ENCODE results near the gene TRERF1. TPM values are rescaled to one million over a fixed set of nuclear protein-coding genes. Genes with fewer than 3 reads are reported as not detected.

Gene TRERF1
- total and polyA plus RNA-seq, 2 of the 4 experiments (the other 2 are of a cell fraction) = 6.3 to 9.9 TPM

DNA sequence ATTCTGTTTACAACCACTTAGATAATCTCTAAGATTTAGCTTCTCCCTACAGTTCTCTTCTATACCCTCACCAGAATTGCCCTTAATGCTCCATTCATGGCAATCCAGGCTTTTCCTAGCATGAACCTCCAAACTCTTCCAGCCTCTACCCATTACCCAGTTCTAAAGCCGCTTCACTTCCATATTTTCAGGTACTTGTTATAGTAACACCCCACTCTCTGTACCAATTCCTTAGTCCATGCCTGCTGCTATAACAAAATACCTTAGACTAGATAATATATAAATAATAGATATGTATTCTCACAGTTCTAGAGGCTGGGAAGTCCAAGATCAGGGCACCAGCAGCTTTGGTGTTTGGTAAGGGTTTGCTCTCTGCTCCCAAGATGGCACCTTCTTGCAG is 16.5 kb upstream of the TRERF1 start:
- DNase-seq (no peak), ATAC-seq (ENCODE audit: low read depth) (no peak)
- dilution Hi-C loops (cut with HindIII; ENCODE audit: low sequenced_read_pairs, unreplicated experiment) = no loop called here
- Histone ChIP-seq H3K4me1 (ENCODE audit: control insufficient read depth, insufficient read depth, low read length) (no peaks in the 10 kb centered on the region), H3K27ac (ENCODE audit: insufficient read depth, low read length) (no peak overlapping the region), H3K56ac (ENCODE audit: extremely low read depth, insufficient read depth, low read length) (no peak overlapping the region), H2BK20ac (ENCODE audit: low read depth, low read length) (no peak overlapping the region), H3K36me3 (ENCODE audit: control insufficient read depth, insufficient read depth, low read length) (no peaks in the 10 kb centered on the region), H4K20me1 (ENCODE audit: insufficient read depth, low read length) (no peaks in the 10 kb centered on the region), H2BK120ac (ENCODE audit: low read depth, low read length) (no peak overlapping the region), H4K91ac (ENCODE audit: insufficient read depth, low read depth, low read length) (no peak overlapping the region), H4K5ac (ENCODE audit: low read depth, low read length) (no peak overlapping the region), H3K4me3 (ENCODE audit: insufficient read depth, low read depth, low read length) (no peak overlapping the region), H3K79me1 (ENCODE audit: low read depth in 1 of 2, low read length in 2 of 2) (no peaks in the 10 kb centered on the region), H3K9me3 (ENCODE audit: control insufficient read depth, insufficient read depth, low read length) (peaks cover 12% of the 10 kb centered on the region), H4K8ac (ENCODE audit: low read depth in 2 of 2, low read length in 2 of 2) (no peak overlapping the region), H2AK5ac (ENCODE audit: low read depth, low read length) (no peak overlapping the region), H2AFZ (replicated peaks; ENCODE audit: low read length, poor library complexity) (no peak overlapping the region), H3K9ac (ENCODE audit: low read depth, low read length) (no peak overlapping the region), H3K14ac (replicated peaks; ENCODE audit: low read depth, low read length) (no peak overlapping the region), H2BK5ac (ENCODE audit: low read depth, low read length, poor library complexity, severe bottlenecking) (no peak overlapping the region), H2AK9ac (replicated peaks; ENCODE audit: low read depth, low read length, poor library complexity) (no peak overlapping the region), H3K4ac (ENCODE audit: low read depth, low read length) (no peak overlapping the region), H3K4me2 (ENCODE audit: low read depth, low read length) (no peak overlapping the region), H3K23ac (ENCODE audit: low read depth, low read length) (no peak overlapping the region), H2BK15ac (ENCODE audit: low read depth, low read length) (no peak overlapping the region), H3K9me1 (ENCODE audit: insufficient read depth, low read length) (no peaks in the 10 kb centered on the region), H3K18ac (ENCODE audit: low read depth, low read length) (no peak overlapping the region), H3K27me3 (ENCODE audit: control insufficient read depth, insufficient read depth, low read length) (no peaks in the 10 kb centered on the region)
- ChIA-PET POLR2A (ENCODE audit: unreplicated experiment) (no interaction called here), CTCF (interaction anchor here (0.9 kb wide), 1 partner anchor 26 kb away, joined by 4 read pairs; no protein-coding TSS in a partner anchor)
- in situ Hi-C loops (cut with MboI; ENCODE audit: low sequenced_read_pairs) = no loop called here
- TF ChIP-seq MAZ (IDR thresholded peaks at IDR 0.05; ENCODE audit: borderline replicate concordance, low read depth, low read length) = no peak
- TF ChIP-seq MAFK (IDR thresholded peaks at IDR 0.05; ENCODE audit: low read depth, low read length) = no peak
- no peak for TF ChIP-seq FOS (IDR thresholded peaks at IDR 0.05; ENCODE audit: low read depth, low read length)
- TF ChIP-seq, protein P1, sequence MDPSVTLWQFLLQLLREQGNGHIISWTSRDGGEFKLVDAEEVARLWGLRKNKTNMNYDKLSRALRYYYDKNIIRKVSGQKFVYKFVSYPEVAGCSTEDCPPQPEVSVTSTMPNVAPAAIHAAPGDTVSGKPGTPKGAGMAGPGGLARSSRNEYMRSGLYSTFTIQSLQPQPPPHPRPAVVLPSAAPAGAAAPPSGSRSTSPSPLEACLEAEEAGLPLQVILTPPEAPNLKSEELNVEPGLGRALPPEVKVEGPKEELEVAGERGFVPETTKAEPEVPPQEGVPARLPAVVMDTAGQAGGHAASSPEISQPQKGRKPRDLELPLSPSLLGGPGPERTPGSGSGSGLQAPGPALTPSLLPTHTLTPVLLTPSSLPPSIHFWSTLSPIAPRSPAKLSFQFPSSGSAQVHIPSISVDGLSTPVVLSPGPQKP (IDR thresholded peaks at IDR 0.05; ENCODE audit: borderline replicate concordance, low read depth, low read length) = no peak
- no peak for TF ChIP-seq CEBPB (IDR thresholded peaks at IDR 0.05; ENCODE audit: low read depth, low read length)
- no peak for TF ChIP-seq NFE2L2 (IDR thresholded peaks at IDR 0.05; ENCODE audit: low read depth, low read length)
- no TSS peak for BruUV-seq (replicated peaks)
- intact Hi-C loops (cut with micrococcal nuclease) = no loop called here
- WGBS, 2 experiments (ENCODE audit: extremely low coverage in 2 of 2, insufficient read length in 1 of 2) = no CpG with 5 or more reads among the region's 1 CpG

Data from IMR-90 (cell line).